Progenitor cell of endocrine pancreas (in vitro differentiated cells): ENCODE data around the gene BPIFB2. TPM values are rescaled to one million over a fixed set of nuclear protein-coding genes. Genes with fewer than 3 reads are reported as not detected.

Source experiments
- DNase-seq: peaks from one replicate; pipeline ENCODE4 v3.0.0; 2021; ENCODE audit warnings: low spot score; ENCODE audit not compliant: unreplicated experiment
- H3K27ac Mint-ChIP-seq: 2 replicates; pipeline ENCODE4 v1.8.0; 2021; ENCODE audit warnings: mild to moderate bottlenecking, moderate library complexity, mixed read lengths
- H3K27me3 Mint-ChIP-seq: 2 replicates; pipeline ENCODE4 v1.8.0; 2021; ENCODE audit warnings: mixed read lengths
- H3K36me3 Mint-ChIP-seq: 2 replicates; pipeline ENCODE4 v1.8.0; 2022; ENCODE audit warnings: mixed read lengths; ENCODE audit not compliant: insufficient read depth
- H3K4me1 Mint-ChIP-seq: 2 replicates; pipeline ENCODE4 v1.8.0; 2021; ENCODE audit warnings: low read depth, mixed read lengths
- H3K4me3 Mint-ChIP-seq: 2 replicates; pipeline ENCODE4 v1.8.0; 2021; ENCODE audit warnings: low read depth, mild to moderate bottlenecking, moderate library complexity, mixed read lengths
- H3K9me3 Mint-ChIP-seq: 2 replicates; pipeline ENCODE4 v1.8.0; 2021; ENCODE audit warnings: low read depth, mixed read lengths
- total RNA-seq: library from RNA; stranded (reverse); gene quantifications from 2 replicates; pipeline ENCODE4 v1.2.1, GENCODE V29; 2021
- TF ChIP-seq, protein P1 (sequence below): fragments of 200-600 bp; sonication (generic); IDR thresholded peaks from one replicate; pipeline ENCODE4 v1.5.0; 2021; ENCODE audit warnings: antibody characterized with exemption, mild to moderate bottlenecking; ENCODE audit not compliant: unreplicated experiment

BPIFB2 gene
- total RNA-seq, 1 donor from 2014 or later: not detected

DNA sequence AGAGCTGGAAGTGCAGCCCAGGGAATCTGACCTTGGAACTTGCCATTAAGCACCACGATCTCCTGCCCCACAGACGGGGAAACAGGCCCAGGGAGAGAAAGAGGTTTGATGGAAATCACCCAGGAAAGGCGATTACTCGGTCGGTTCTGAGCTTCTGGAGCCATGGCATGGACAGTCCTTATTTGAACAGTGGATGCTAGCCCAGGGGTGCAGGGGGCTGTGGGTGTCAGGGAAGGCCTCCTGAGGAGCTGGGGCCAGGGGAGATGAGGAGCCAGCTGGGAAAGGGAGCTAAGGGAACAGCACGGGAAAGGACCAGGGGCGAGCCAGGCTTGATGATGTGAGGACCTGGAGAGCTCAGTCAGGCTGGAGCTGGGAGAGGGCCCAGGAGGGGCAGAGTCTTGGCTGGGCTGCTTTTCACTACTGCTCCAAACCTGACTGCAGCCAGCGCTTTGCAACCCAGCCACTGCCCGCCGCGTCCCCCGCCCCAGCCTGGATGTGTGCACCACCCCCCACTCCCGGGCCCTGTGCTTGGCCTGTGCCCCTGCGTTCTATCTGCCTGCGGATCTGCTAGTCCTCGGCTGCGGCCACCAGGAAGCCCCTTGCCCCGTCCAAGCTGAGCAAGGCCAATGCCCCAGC, 21.1 kb upstream of the BPIFB2 start:
- TF ChIP-seq, protein P1, sequence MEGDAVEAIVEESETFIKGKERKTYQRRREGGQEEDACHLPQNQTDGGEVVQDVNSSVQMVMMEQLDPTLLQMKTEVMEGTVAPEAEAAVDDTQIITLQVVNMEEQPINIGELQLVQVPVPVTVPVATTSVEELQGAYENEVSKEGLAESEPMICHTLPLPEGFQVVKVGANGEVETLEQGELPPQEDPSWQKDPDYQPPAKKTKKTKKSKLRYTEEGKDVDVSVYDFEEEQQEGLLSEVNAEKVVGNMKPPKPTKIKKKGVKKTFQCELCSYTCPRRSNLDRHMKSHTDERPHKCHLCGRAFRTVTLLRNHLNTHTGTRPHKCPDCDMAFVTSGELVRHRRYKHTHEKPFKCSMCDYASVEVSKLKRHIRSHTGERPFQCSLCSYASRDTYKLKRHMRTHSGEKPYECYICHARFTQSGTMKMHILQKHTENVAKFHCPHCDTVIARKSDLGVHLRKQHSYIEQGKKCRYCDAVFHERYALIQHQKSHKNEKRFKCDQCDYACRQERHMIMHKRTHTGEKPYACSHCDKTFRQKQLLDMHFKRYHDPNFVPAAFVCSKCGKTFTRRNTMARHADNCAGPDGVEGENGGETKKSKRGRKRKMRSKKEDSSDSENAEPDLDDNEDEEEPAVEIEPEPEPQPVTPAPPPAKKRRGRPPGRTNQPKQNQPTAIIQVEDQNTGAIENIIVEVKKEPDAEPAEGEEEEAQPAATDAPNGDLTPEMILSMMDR: no peak
- Mint-ChIP-seq H3K9me3 (no peaks in the 10 kb centered on the region), H3K27ac (no peak overlapping the region), H3K4me3 (no peak overlapping the region), H3K27me3 (peaks cover 2% of the 10 kb centered on the region), H3K36me3 (no peaks in the 10 kb centered on the region), H3K4me1 (no peaks in the 10 kb centered on the region)
- DNase-seq: no peak

DNA sequence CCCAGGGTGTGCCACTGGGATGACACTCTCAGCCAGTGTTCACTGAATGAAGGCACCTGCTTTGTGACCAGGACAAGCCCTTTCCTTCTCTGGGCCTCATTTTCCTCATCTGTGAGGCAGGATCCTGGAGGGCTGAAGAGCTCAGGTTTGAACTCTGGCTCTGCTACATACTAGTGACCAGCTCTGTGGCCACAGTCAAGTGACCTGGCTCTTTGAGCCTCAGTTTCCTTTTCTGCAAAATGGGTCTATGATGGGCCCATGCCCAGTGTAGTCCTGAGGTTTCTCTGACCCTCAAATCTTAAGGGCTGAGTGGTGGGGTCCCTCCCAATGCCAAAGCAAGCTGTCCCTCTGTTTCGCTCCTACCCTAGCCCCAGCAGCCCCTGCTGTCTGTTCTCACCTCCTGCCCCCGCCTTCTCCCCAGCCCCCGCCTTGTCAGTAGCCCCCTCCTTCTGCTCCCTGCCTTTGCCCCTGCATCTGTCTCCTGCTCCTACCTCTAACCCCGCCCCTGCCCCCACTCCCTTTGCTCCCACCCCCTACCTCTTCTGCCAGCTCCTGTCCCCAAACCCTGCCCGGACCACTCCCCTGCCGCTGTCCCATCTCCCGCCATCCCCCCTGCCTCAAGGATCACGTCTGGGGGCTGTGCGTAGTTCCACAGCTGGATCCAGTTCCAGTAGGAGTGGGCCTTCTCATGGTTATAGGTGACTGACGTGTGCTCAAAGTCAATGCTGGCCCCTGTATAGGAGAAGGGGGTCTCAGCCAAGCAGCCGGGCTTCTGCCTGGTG, 20.3 kb upstream of the BPIFB2 start:
- H3K27ac Mint-ChIP-seq: no peak overlapping the region
- H3K4me1 Mint-ChIP-seq: no peaks in the 10 kb centered on the region
- no peaks in the 10 kb centered on the region for H3K36me3 Mint-ChIP-seq
- peaks cover 2% of the 10 kb centered on the region for H3K27me3 Mint-ChIP-seq
- H3K4me3 Mint-ChIP-seq: no peak overlapping the region
- no peaks in the 10 kb centered on the region for H3K9me3 Mint-ChIP-seq
- TF ChIP-seq, protein P1: no peak
- no peak for DNase-seq

DNA sequence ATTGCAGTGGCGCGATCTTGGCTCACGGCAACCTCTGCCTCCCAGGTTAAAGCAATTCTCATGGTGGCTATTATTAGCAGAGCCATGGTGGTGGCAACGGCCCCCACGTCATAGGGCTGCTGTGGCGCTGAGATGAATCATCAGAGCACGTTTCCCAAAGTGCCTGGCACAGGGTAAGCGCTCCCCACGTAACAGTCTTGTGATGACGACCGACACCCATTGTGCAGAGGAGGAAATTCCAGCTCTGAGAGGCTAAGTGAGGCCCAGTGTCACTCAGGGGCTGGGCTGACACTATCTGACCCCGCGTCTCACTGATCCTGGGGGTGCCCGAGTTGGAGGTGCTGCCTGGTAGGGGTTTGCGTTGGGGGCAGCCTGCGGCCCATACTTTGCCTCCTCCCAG, 19.5 kb upstream of the BPIFB2 start:
- Mint-ChIP-seq H3K4me1 (no peaks in the 10 kb centered on the region), H3K27ac (no peak overlapping the region), H3K9me3 (no peaks in the 10 kb centered on the region), H3K27me3 (peaks cover 2% of the 10 kb centered on the region), H3K36me3 (no peaks in the 10 kb centered on the region), H3K4me3 (no peak overlapping the region)
- DNase-seq: no peak
- TF ChIP-seq, protein P1: no peak

DNA sequence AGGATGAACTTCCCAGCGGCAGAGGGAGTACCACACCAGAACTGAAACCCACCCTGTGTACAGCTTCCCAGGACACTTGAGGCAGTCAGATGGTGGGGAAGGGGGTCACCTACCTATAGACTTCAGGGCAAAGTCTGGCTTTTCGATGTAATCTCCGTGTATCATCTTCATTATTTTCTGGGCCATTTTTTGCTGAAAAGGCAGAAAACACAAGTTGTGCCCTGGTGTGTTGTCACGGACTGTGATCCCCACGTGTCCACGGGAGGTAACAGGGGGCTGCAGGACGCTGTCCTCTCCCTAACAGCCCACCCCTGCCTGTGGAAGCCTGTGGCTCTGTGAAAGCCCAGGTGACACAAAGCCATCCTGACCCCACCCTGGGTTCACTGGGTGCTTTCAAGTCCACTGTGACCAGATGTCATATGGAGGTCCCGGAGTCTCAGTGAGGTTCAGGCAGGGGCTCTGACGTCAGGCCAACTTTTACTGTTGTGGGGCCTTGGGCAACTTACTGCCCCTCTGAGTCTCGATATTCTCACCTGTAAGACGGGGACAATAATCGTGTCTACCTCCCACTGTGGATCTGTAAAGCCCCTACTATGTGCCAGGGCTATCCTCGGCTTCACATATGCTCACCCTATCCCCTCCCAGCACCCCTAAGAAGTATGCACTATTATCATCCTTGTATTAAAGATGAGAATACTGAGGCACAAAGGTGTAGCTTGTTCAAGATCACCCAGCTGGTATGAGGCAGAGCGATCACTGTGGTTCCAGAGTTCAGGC, 17.8 kb upstream of the BPIFB2 start:
- no peak for DNase-seq
- Mint-ChIP-seq H3K27ac (no peak overlapping the region), H3K4me1 (no peaks in the 10 kb centered on the region), H3K36me3 (no peaks in the 10 kb centered on the region), H3K9me3 (peaks cover under 1% of the 10 kb centered on the region), H3K4me3 (no peak overlapping the region), H3K27me3 (no peaks in the 10 kb centered on the region)
- TF ChIP-seq, protein P1: no peak

DNA sequence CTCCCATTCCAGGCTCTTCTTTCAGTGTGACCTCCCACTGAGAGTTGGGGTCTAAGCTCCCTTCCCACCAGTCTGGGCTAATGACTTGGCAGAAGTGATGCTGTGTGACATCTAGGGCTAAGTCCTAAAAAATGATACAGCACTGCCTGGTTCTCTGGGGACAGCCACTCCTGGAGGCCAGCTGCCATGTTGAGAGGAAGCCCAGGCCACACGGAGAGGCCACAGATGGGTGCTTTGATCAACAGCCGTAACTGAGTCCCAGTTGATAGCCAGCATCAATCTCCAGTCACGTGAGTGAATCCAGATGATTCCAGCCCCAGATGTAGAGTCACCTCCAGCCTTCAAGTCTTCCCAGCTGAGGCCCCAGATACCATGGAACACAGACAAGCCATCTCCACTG, 17.1 kb upstream of the BPIFB2 start:
- H3K9me3 Mint-ChIP-seq: peaks cover 6% of the 10 kb centered on the region

More for the DNA sequence above, 17.1 kb upstream of the BPIFB2 start:
- H3K27me3 Mint-ChIP-seq: no peaks in the 10 kb centered on the region
- H3K4me3 Mint-ChIP-seq: no peak overlapping the region
- H3K4me1 Mint-ChIP-seq: no peaks in the 10 kb centered on the region
- no peaks in the 10 kb centered on the region for H3K36me3 Mint-ChIP-seq
- no peak for DNase-seq
- TF ChIP-seq, protein P1: no peak
- H3K27ac Mint-ChIP-seq: no peak overlapping the region
